ENCODE measurements around the gene ANKRD13D. TPM values are rescaled to one million over a fixed set of nuclear protein-coding genes. Genes with fewer than 3 reads are reported as not detected.

Gene ANKRD13D
- total and polyA plus RNA-seq, 2 experiments from 2014 or later: 20.3 to 30.8 TPM

DNA sequence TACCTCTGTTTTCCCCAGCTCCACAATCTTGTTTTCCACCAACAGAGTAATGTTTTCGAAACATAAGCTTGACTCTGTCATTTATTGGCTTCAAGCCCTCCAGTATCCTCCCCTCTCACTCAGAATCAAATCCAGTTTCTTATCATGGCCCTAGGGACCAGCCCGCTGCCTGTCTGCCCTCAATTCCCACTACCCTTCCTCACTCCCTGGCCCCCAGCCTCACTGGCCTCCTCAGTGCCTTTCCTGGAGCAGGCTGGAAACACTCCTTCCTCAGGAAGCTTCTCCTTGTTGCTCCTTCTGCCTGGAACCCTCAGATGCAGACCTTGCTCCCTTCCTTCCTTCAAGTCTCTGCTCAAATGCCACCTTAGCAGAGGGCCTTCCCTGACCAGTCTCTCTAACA lies 60.4 kb downstream of the ANKRD13D start (continued):
- TF ChIP-seq, protein P1, sequence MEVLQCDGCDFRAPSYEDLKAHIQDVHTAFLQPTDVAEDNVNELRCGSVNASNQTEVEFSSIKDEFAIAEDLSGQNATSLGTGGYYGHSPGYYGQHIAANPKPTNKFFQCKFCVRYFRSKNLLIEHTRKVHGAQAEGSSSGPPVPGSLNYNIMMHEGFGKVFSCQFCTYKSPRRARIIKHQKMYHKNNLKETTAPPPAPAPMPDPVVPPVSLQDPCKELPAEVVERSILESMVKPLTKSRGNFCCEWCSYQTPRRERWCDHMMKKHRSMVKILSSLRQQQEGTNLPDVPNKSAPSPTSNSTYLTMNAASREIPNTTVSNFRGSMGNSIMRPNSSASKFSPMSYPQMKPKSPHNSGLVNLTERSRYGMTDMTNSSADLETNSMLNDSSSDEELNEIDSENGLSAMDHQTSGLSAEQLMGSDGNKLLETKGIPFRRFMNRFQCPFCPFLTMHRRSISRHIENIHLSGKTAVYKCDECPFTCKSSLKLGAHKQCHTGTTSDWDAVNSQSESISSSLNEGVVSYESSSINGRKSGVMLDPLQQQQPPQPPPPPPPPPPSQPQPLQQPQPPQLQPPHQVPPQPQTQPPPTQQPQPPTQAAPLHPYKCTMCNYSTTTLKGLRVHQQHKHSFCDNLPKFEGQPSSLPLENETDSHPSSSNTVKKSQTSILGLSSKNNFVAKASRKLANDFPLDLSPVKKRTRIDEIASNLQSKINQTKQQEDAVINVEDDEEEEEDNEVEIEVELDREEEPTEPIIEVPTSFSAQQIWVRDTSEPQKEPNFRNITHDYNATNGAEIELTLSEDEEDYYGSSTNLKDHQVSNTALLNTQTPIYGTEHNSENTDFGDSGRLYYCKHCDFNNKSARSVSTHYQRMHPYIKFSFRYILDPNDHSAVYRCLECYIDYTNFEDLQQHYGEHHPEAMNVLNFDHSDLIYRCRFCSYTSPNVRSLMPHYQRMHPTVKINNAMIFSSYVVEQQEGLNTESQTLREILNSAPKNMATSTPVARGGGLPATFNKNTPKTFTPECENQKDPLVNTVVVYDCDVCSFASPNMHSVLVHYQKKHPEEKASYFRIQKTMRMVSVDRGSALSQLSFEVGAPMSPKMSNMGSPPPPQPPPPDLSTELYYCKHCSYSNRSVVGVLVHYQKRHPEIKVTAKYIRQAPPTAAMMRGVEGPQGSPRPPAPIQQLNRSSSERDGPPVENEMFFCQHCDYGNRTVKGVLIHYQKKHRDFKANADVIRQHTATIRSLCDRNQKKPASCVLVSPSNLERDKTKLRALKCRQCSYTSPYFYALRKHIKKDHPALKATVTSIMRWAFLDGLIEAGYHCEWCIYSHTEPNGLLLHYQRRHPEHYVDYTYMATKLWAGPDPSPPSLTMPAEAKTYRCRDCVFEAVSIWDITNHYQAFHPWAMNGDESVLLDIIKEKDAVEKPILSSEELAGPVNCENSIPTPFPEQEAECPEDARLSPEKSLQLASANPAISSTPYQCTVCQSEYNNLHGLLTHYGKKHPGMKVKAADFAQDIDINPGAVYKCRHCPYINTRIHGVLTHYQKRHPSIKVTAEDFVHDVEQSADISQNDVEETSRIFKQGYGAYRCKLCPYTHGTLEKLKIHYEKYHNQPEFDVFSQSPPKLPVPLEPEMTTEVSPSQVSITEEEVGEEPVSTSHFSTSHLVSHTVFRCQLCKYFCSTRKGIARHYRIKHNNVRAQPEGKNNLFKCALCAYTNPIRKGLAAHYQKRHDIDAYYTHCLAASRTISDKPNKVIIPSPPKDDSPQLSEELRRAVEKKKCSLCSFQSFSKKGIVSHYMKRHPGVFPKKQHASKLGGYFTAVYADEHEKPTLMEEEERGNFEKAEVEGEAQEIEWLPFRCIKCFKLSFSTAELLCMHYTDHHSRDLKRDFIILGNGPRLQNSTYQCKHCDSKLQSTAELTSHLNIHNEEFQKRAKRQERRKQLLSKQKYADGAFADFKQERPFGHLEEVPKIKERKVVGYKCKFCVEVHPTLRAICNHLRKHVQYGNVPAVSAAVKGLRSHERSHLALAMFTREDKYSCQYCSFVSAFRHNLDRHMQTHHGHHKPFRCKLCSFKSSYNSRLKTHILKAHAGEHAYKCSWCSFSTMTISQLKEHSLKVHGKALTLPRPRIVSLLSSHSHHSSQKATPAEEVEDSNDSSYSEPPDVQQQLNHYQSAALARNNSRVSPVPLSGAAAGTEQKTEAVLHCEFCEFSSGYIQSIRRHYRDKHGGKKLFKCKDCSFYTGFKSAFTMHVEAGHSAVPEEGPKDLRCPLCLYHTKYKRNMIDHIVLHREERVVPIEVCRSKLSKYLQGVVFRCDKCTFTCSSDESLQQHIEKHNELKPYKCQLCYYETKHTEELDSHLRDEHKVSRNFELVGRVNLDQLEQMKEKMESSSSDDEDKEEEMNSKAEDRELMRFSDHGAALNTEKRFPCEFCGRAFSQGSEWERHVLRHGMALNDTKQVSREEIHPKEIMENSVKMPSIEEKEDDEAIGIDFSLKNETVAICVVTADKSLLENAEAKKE (CRISPR knock-in tag; IDR thresholded peaks at IDR 0.05): no peak
- TF ChIP-seq STAT1 (IDR thresholded peaks at IDR 0.05; ENCODE audit: unreplicated experiment) (no peak), CREB1 (CRISPR knock-in tag; IDR thresholded peaks at IDR 0.05; ENCODE audit: low read depth) (no peak), ZNF114 (CRISPR knock-in tag; IDR thresholded peaks at IDR 0.05) (no peak), POLR2AphosphoS5 (IDR thresholded peaks at IDR 0.05; ENCODE audit: low read depth) (no peak), JUNB (IDR thresholded peaks at IDR 0.05; ENCODE audit: unreplicated experiment) (no peak), EZH2 (IDR thresholded peaks at IDR 0.05; ENCODE audit: low read depth, unreplicated experiment) (no peak)
- TF ChIP-seq, protein P2, sequence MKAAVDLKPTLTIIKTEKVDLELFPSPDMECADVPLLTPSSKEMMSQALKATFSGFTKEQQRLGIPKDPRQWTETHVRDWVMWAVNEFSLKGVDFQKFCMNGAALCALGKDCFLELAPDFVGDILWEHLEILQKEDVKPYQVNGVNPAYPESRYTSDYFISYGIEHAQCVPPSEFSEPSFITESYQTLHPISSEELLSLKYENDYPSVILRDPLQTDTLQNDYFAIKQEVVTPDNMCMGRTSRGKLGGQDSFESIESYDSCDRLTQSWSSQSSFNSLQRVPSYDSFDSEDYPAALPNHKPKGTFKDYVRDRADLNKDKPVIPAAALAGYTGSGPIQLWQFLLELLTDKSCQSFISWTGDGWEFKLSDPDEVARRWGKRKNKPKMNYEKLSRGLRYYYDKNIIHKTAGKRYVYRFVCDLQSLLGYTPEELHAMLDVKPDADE (IDR thresholded peaks at IDR 0.05): no peak

DNA sequence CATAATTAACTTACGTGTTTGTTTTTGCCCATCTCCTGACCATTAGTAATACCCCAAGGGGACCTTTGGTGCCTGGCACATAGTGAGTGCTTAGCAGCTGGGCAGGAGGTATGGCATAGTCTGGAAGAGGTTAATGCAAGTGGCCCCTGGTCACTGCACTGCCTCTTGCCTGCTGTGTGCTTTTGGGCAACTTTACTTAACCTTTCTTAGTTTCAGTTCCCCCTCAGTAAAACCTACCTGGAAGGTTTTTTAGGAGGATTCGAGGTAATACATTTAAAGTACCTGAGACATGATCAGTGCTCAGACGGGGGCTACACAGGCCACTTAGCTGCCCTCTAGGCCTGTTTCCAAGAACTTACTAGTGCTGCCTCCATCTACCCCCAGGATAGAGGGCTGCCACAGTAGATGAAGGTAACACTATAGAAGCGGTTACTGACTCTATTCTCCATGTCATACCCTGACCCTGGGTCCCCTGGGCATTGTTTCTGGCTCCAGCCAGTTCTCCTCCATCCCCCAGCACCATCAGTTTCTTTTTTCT lies 60.9 kb downstream of the ANKRD13D start:
- H2AFZ ChIP-seq: no peak overlapping the region
- H3K36me3 ChIP-seq (ENCODE audit: insufficient read depth): no peaks in the 10 kb centered on the region
- no peaks in the 10 kb centered on the region for H3K27me3 ChIP-seq (ENCODE audit: insufficient read depth)
- H3K27me3 Mint-ChIP-seq (ENCODE audit: insufficient read depth, low read depth, poor library complexity): peaks cover 12% of the 10 kb centered on the region
- H3K4me3 Mint-ChIP-seq: no peak overlapping the region; the same call in 2 of the 3 replicates
- H3K27ac Mint-ChIP-seq: no peak overlapping the region
- H4K20me1 ChIP-seq (replicated peaks; ENCODE audit: insufficient read depth): no peaks in the 10 kb centered on the region; the same call in 1 of the 2 replicates
- H3K9me2 ChIP-seq (ENCODE audit: insufficient read depth): no peaks in the 10 kb centered on the region
- TF ChIP-seq CREB1 (CRISPR knock-in tag; IDR thresholded peaks at IDR 0.05; ENCODE audit: low read depth): no peak
- TF ChIP-seq POLR2AphosphoS5 (IDR thresholded peaks at IDR 0.05; ENCODE audit: low read depth): no peak
- peaks cover 9% of the 10 kb centered on the region for H3K4me1 ChIP-seq (ENCODE audit: insufficient read depth)
- H3K4me2 ChIP-seq: no peak overlapping the region
- no peak for ATAC-seq
- 0 out of 2 replicates have a peak, but pooled peaks cover 14% of the 10 kb centered on the region for H3F3A ChIP-seq (replicated peaks; ENCODE audit: low read depth)
- no peaks in the 10 kb centered on the region; the same call in 2 of the 3 replicates for H3K9me3 Mint-ChIP-seq
- DNase-seq (ENCODE audit: low spot score): no peak
- no peak overlapping the region for H3K27ac ChIP-seq (ENCODE audit: low read depth)
- no peaks in the 10 kb centered on the region for H3K36me3 Mint-ChIP-seq (ENCODE audit: low read depth)
- peaks cover 28% of the 10 kb centered on the region for H3K4me1 Mint-ChIP-seq
- no peaks in the 10 kb centered on the region for H3K79me2 ChIP-seq (replicated peaks; ENCODE audit: insufficient read depth)
- H3K4me3 ChIP-seq: no peak overlapping the region
